ENCODE results near the gene CTBP2. TPM values are rescaled to one million over a fixed set of nuclear protein-coding genes. Genes with fewer than 3 reads are reported as not detected.

CTBP2 gene
- total and polyA plus RNA-seq, 2 of the 13 experiments (the other 11 are each of a cell fraction or from before 2014, with no cell fraction given) = 0.08 TPM; not detected in 1

- DNase-seq (ENCODE audit: low spot score) = no peak
- in situ Hi-C loops (cut with HindIII; ENCODE audit: extremely low pct_ligation_motif_present, low pct_unique_long_range_greater_than_20kb) = no loop called here
- no TSS peak for BruUV-seq (replicated peaks)
- 52% methylated on average over 6 of the region's 17 CpGs for WGBS (ENCODE audit: low lambda C conversion rate)
- ChIA-PET POLR2A (no interaction called here), CTCF (ENCODE audit: low intra/inter-chr PET ratio, low total read pairs) (no interaction called here)
- no peak overlapping the region for H3K4me3 ChIP-seq (replicated peaks in 1 of 3; ENCODE audit: insufficient read depth in 1 of 3, low read depth in 2 of 3, low read length in 3 of 3)
- no peak for TF ChIP-seq GLI4 (CRISPR knock-in tag; IDR thresholded peaks at IDR 0.05; ENCODE audit: borderline replicate concordance)
- no peak for TF ChIP-seq FOSL1 (CRISPR knock-in tag; IDR thresholded peaks at IDR 0.05; ENCODE audit: borderline replicate concordance)
- TF ChIP-seq, protein P1, sequence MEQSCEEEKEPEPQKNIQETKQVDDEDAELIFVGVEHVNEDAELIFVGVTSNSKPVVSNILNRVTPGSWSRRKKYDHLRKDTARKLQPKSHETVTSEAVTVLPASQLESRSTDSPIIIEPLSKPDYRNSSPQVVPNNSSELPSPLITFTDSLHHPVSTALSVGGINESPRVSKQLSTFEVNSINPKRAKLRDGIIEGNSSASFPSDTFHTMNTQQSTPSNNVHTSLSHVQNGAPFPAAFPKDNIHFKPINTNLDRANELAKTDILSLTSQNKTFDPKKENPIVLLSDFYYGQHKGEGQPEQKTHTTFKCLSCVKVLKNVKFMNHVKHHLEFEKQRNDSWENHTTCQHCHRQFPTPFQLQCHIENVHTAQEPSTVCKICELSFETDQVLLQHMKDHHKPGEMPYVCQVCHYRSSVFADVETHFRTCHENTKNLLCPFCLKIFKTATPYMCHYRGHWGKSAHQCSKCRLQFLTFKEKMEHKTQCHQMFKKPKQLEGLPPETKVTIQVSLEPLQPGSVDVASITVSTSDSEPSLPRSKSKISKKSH (CRISPR knock-in tag; IDR thresholded peaks at IDR 0.05; ENCODE audit: borderline replicate concordance) = no peak
- TF ChIP-seq ATM (IDR thresholded peaks at IDR 0.05; ENCODE audit: borderline replicate concordance) = no peak
- TF ChIP-seq FOXO1 (CRISPR knock-in tag; IDR thresholded peaks at IDR 0.05) = no peak
- no peak for TF ChIP-seq ZNF235 (CRISPR knock-in tag; IDR thresholded peaks at IDR 0.05; ENCODE audit: borderline replicate concordance)
- no peak for TF ChIP-seq SIX1 (CRISPR knock-in tag; IDR thresholded peaks at IDR 0.05; ENCODE audit: borderline replicate concordance)
- no peak for TF ChIP-seq E2F5 (CRISPR knock-in tag; conservative IDR thresholded peaks at IDR 0.05)
- no peak for TF ChIP-seq MTA3 (CRISPR knock-in tag; IDR thresholded peaks at IDR 0.05)
- no peak for TF ChIP-seq PHF8 (CRISPR knock-in tag; IDR thresholded peaks at IDR 0.05)
- TF ChIP-seq SMARCE1 (IDR thresholded peaks at IDR 0.05; ENCODE audit: borderline replicate concordance) = no peak
- no peak for TF ChIP-seq ZBTB49 (CRISPR knock-in tag; IDR thresholded peaks at IDR 0.05; ENCODE audit: borderline replicate concordance)
- peaks cover 14% of the 10 kb centered on the region for H3K4me1 ChIP-seq (ENCODE audit: insufficient read depth, low read length)
- no peak for FAIRE-seq
- H3K27ac ChIP-seq (ENCODE audit: extremely low read length, insufficient read depth, low read length) = no peak overlapping the region
- no peak overlapping the region for H3K4me2 ChIP-seq (ENCODE audit: low read depth, low read length)
- intact Hi-C loops (cut with micrococcal nuclease; ENCODE audit: unreplicated experiment) = no loop called here
- H2AFZ ChIP-seq (ENCODE audit: low read length) = no peak overlapping the region
- H3K36me3 ChIP-seq (replicated peaks in 1 of 2; ENCODE audit: control insufficient read depth in 1 of 2, insufficient read depth in 2 of 2, low read length in 2 of 2) = no peaks in the 10 kb centered on the region
- no peaks in the 10 kb centered on the region for H3K79me2 ChIP-seq (ENCODE audit: insufficient read depth, low read length)
- H3K9me3 ChIP-seq (ENCODE audit: low read length) = peaks cover 5% of the 10 kb centered on the region; the same call in 1 of the 2 replicates
- H3K27me3 ChIP-seq (ENCODE audit: control insufficient read depth in 1 of 2, insufficient read depth in 2 of 2, low read length in 2 of 2) = peaks cover 19 to 65% of the 10 kb centered on the region in 2 experiments
- ATAC-seq = no peak
- H4K20me1 ChIP-seq (ENCODE audit: insufficient read depth, low read length) = no peaks in the 10 kb centered on the region
- no peak overlapping the region for H3K9ac ChIP-seq (ENCODE audit: insufficient read depth, low read depth, low read length)
Measured at GRCh38 chr10:125021686-125022344, 138.5 kb downstream of the CTBP2 start.

Data from HepG2 (cell line).